ENCODE measurements around the gene RSPH1.
A peak's percentile ranks its signal among the peaks of the same experiment; 100 is the strongest.

RSPH1 gene

DNA sequence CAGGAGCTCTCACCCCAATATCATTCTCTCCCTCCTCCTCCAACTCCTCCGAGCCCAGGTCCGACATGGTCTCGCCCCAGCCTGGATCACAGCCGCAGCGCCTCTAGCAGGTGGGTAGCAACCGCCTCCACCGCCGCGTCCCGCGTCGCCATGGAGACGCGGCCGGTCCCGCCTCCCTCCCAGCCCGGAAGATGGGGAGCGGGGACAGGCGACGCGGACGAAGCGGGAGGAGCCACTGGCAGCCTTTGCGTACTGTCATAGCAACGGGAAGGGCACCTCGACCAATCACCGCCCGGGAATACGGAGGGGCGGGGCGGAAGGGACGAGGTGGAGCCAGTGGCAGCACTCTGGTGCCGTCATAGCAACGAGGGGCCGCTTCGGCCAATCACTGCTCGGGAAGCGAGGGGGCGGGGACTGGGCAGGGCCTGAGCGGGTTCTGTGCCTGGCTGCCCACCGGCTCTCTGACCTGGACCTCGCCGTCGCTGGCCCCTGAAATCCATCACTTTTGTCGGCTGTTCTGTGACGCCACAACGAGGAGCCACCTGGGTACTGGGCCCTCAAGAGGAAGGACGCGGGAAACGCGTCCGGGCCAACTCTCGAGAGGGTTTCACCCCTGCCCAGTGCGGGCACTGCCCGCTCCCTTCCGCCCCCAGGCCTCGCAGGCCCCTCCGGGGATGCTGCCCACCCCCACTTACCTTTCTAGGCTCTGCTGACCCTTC is at the start of gene RSPH1:
Gene RSPH1 (minus strand): TSS at position 105 of the 719 bp plus-strand sequence. CDS start 38 bp downstream, at position 67.
- DNase-seq (ENCODE audit: low read depth, low spot score): peak; percentile 100
- H3K36me3 ChIP-seq (ENCODE audit: insufficient read depth, insufficient read length, low read length): no peaks in the 10 kb centered on the region
- TF ChIP-seq SUZ12 (IDR thresholded peaks at IDR 0.05; ENCODE audit: extremely low read depth, insufficient read depth, insufficient read length): no peak
- no peak for TF ChIP-seq ZNF274 (IDR thresholded peaks at IDR 0.05; ENCODE audit: low read depth, low read length)
- no peak for TF ChIP-seq YY1 (IDR thresholded peaks at IDR 0.05; ENCODE audit: insufficient read depth, insufficient read length)
- H3K4me3 ChIP-seq (ENCODE audit: insufficient read length, low read depth): peak within 1 kb of the TSS; percentile 81
- H3K4me1 ChIP-seq (ENCODE audit: insufficient read depth, insufficient read length): peaks cover 5% of the 10 kb centered on the region
- H3K9me3 ChIP-seq (ENCODE audit: insufficient read depth, low read length): no peaks in the 10 kb centered on the region
- H3K9ac ChIP-seq (ENCODE audit: insufficient read length, low read depth): peak within 1 kb of the TSS; percentile 77
- peaks cover 45% of the 10 kb centered on the region for H3K27me3 ChIP-seq (ENCODE audit: insufficient read depth, insufficient read length)

DNA sequence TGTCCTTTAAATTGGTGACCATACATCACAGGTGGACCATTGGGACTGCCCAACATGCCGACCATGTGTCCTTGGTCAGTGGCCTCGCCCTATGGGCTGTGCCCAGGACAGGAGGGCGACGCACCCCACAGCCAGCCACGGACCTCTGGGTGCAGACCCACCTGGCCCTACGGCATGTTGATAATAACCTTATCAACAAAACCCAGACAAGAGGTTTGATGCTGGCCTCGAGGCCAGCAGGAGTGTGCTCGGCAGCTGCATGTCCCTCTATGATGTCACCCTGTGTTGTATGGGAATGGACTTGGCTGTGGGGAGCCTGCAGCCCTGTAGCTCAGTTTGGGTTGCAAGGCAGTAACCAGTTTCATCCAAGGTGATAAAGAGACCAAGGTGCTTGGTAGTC is 49.7 kb upstream of the RSPH1 start:
- Histone ChIP-seq H3K9me3 (ENCODE audit: insufficient read depth, low read length) (no peaks in the 10 kb centered on the region), H3K9ac (ENCODE audit: insufficient read length, low read depth) (no peak overlapping the region), H3K36me3 (ENCODE audit: insufficient read depth, insufficient read length, low read length) (peaks cover 25% of the 10 kb centered on the region), H3K4me1 (ENCODE audit: insufficient read depth, insufficient read length) (peaks cover 2% of the 10 kb centered on the region), H3K27me3 (ENCODE audit: insufficient read depth, insufficient read length) (no peaks in the 10 kb centered on the region), H3K4me3 (ENCODE audit: insufficient read length, low read depth) (no peak overlapping the region)
- TF ChIP-seq ZNF274 (IDR thresholded peaks at IDR 0.05; ENCODE audit: low read depth, low read length): no peak
- no peak for TF ChIP-seq YY1 (IDR thresholded peaks at IDR 0.05; ENCODE audit: insufficient read depth, insufficient read length)
- no peak for TF ChIP-seq SUZ12 (IDR thresholded peaks at IDR 0.05; ENCODE audit: extremely low read depth, insufficient read depth, insufficient read length)
- DNase-seq (ENCODE audit: low read depth, low spot score): no peak

GRCh38 chr21:42545317-42545716 is 49.3 kb upstream of the RSPH1 start:
- Histone ChIP-seq H3K27me3 (ENCODE audit: insufficient read depth, insufficient read length) (no peaks in the 10 kb centered on the region), H3K36me3 (ENCODE audit: insufficient read depth, insufficient read length, low read length) (peaks cover 25% of the 10 kb centered on the region), H3K4me3 (ENCODE audit: insufficient read length, low read depth) (no peak overlapping the region), H3K9ac (ENCODE audit: insufficient read length, low read depth) (no peak overlapping the region), H3K4me1 (ENCODE audit: insufficient read depth, insufficient read length) (peaks cover 2% of the 10 kb centered on the region), H3K9me3 (ENCODE audit: insufficient read depth, low read length) (no peaks in the 10 kb centered on the region)
- TF ChIP-seq SUZ12 (IDR thresholded peaks at IDR 0.05; ENCODE audit: extremely low read depth, insufficient read depth, insufficient read length): no peak
- no peak for TF ChIP-seq YY1 (IDR thresholded peaks at IDR 0.05; ENCODE audit: insufficient read depth, insufficient read length)
- no peak for TF ChIP-seq ZNF274 (IDR thresholded peaks at IDR 0.05; ENCODE audit: low read depth, low read length)
- DNase-seq (ENCODE audit: low read depth, low spot score): no peak

GRCh38 chr21:42544544-42544943 is 48.5 kb upstream of the RSPH1 start:
- TF ChIP-seq ZNF274 (IDR thresholded peaks at IDR 0.05; ENCODE audit: low read depth, low read length): no peak
- TF ChIP-seq YY1 (IDR thresholded peaks at IDR 0.05; ENCODE audit: insufficient read depth, insufficient read length): no peak
- TF ChIP-seq SUZ12 (IDR thresholded peaks at IDR 0.05; ENCODE audit: extremely low read depth, insufficient read depth, insufficient read length): no peak
- Histone ChIP-seq H3K9me3 (ENCODE audit: insufficient read depth, low read length) (no peaks in the 10 kb centered on the region), H3K27me3 (ENCODE audit: insufficient read depth, insufficient read length) (no peaks in the 10 kb centered on the region), H3K4me1 (ENCODE audit: insufficient read depth, insufficient read length) (peaks cover 2% of the 10 kb centered on the region), H3K36me3 (ENCODE audit: insufficient read depth, insufficient read length, low read length) (peaks cover 25% of the 10 kb centered on the region), H3K9ac (ENCODE audit: insufficient read length, low read depth) (no peak overlapping the region), H3K4me3 (ENCODE audit: insufficient read length, low read depth) (no peak overlapping the region)
- no peak for DNase-seq (ENCODE audit: low read depth, low spot score)

DNA sequence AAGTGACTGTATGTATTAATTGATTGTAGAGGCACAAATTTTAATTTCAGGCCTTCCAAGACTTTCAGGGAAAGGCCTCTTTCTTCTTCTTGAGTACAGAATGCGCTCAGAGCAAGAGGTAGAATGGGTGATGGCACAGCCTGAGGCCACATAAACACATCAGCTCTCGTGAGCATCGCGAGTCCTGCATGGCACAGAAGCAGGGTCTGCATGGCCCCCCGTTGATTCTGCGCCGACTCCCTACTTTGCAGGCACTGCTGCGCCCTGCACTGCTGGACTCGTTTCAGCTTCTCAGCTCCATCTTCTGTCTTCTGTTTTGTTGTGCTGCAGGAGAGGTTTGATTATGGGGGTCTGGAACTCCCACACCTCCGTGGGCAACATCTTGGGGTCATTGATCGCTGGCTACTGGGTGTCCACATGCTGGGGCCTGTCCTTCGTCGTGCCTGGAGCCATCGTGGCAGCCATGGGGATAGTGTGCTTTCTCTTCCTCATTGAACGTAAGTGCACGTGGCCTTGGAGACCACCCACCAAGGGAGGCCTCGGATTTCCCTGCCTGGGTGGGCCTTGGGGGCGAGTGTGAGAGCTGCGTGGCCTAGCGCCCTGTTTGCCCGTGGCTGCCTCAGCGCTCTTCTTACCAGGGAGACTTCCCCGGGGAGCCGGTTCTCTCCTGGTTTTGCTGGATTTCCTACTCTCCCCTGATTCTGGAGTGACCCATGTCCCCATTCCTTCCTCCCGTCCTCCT is 47.3 kb upstream of the RSPH1 start:
- TF ChIP-seq ZNF274 (IDR thresholded peaks at IDR 0.05; ENCODE audit: low read depth, low read length) (no peak), SUZ12 (IDR thresholded peaks at IDR 0.05; ENCODE audit: extremely low read depth, insufficient read depth, insufficient read length) (no peak), YY1 (IDR thresholded peaks at IDR 0.05; ENCODE audit: insufficient read depth, insufficient read length) (no peak)
- peaks cover 25% of the 10 kb centered on the region for H3K36me3 ChIP-seq (ENCODE audit: insufficient read depth, insufficient read length, low read length)
- H3K27me3 ChIP-seq (ENCODE audit: insufficient read depth, insufficient read length): no peaks in the 10 kb centered on the region
- DNase-seq (ENCODE audit: low read depth, low spot score): no peak
- peaks cover 2% of the 10 kb centered on the region for H3K4me1 ChIP-seq (ENCODE audit: insufficient read depth, insufficient read length)
- no peak overlapping the region for H3K9ac ChIP-seq (ENCODE audit: insufficient read length, low read depth)
- no peak overlapping the region for H3K4me3 ChIP-seq (ENCODE audit: insufficient read length, low read depth)
- no peaks in the 10 kb centered on the region for H3K9me3 ChIP-seq (ENCODE audit: insufficient read depth, low read length)

- H3K9me3 ChIP-seq (ENCODE audit: insufficient read depth, low read length): no peaks in the 10 kb centered on the region
- peaks cover 2% of the 10 kb centered on the region for H3K4me1 ChIP-seq (ENCODE audit: insufficient read depth, insufficient read length)
- no peak overlapping the region for H3K9ac ChIP-seq (ENCODE audit: insufficient read length, low read depth)
- peaks cover 25% of the 10 kb centered on the region for H3K36me3 ChIP-seq (ENCODE audit: insufficient read depth, insufficient read length, low read length)
- H3K27me3 ChIP-seq (ENCODE audit: insufficient read depth, insufficient read length): no peaks in the 10 kb centered on the region
- H3K4me3 ChIP-seq (ENCODE audit: insufficient read length, low read depth): no peak overlapping the region
- no peak for DNase-seq (ENCODE audit: low read depth, low spot score)
- no peak for TF ChIP-seq ZNF274 (IDR thresholded peaks at IDR 0.05; ENCODE audit: low read depth, low read length)
- TF ChIP-seq SUZ12 (IDR thresholded peaks at IDR 0.05; ENCODE audit: extremely low read depth, insufficient read depth, insufficient read length): no peak
- TF ChIP-seq YY1 (IDR thresholded peaks at IDR 0.05; ENCODE audit: insufficient read depth, insufficient read length): no peak
Measured at GRCh38 chr21:42542596-42542995, 46.6 kb upstream of the RSPH1 start.

DNA sequence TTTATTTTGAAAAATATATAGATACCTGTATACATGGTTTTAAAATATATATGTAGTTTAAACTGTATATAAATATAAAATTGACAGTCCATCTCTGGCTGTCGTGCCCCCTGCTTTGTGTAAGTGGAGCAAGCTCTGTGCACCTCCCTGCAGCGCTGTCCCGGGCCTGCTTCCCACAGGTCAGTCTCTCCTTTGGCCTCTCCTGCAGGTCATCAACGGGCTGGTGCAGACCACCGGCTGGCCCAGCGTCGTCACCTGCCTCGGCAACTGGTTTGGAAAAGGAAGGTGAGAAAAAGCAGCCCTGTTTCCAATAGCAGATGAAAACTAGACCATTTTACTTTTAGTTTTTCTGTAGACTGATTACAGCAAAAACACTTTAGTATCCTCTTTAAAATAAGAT is 46.2 kb upstream of the RSPH1 start:
- Histone ChIP-seq H3K9me3 (ENCODE audit: insufficient read depth, low read length) (no peaks in the 10 kb centered on the region), H3K9ac (ENCODE audit: insufficient read length, low read depth) (no peak overlapping the region), H3K36me3 (ENCODE audit: insufficient read depth, insufficient read length, low read length) (peaks cover 21% of the 10 kb centered on the region), H3K4me3 (ENCODE audit: insufficient read length, low read depth) (no peak overlapping the region), H3K4me1 (ENCODE audit: insufficient read depth, insufficient read length) (peaks cover 2% of the 10 kb centered on the region), H3K27me3 (ENCODE audit: insufficient read depth, insufficient read length) (no peaks in the 10 kb centered on the region)
- TF ChIP-seq SUZ12 (IDR thresholded peaks at IDR 0.05; ENCODE audit: extremely low read depth, insufficient read depth, insufficient read length) (no peak), YY1 (IDR thresholded peaks at IDR 0.05; ENCODE audit: insufficient read depth, insufficient read length) (no peak), ZNF274 (IDR thresholded peaks at IDR 0.05; ENCODE audit: low read depth, low read length) (no peak)
- DNase-seq (ENCODE audit: low read depth, low spot score): no peak

Data from NT2/D1 (cell line).